Mesenchymal stem cell (in vitro differentiated cells and primary cell): ENCODE results near the gene CDH4.

Experiments
- DNase-seq: peaks from one replicate; pipeline ENCODE4 v3.0.0-alpha.2; 2013
- H2AFZ ChIP-seq: one replicate; pipeline ENCODE4 v1.6.1; 2013; ENCODE audit warnings: low read depth, mild to moderate bottlenecking, control low read depth, inconsistent platforms, low read length, moderate library complexity
- H2AK5ac ChIP-seq: 2 replicates; pipeline ENCODE4 v1.6.1; 2013; ENCODE audit warnings: low read length, moderate library complexity, mild to moderate bottlenecking, inconsistent platforms; ENCODE audit not compliant: severe bottlenecking
- H2BK120ac ChIP-seq: one replicate; pipeline ENCODE4 v1.6.1; 2013; ENCODE audit warnings: low read depth, mild to moderate bottlenecking, inconsistent platforms, low read length, moderate library complexity
- H2BK12ac ChIP-seq, 2 experiments: one replicate each; pipeline ENCODE4 v1.6.1; 2013; ENCODE audit warnings: inconsistent platforms in 2 of 2, low read length in 2 of 2, mild to moderate bottlenecking in 2 of 2, moderate library complexity in 2 of 2, control low read depth in 1 of 2
- H2BK15ac ChIP-seq: one replicate; pipeline ENCODE4 v1.6.1; 2013; ENCODE audit warnings: mild to moderate bottlenecking, low read depth, inconsistent platforms; ENCODE audit not compliant: poor library complexity, severe bottlenecking
- H2BK5ac ChIP-seq: 2 replicates; pipeline ENCODE4 v1.6.1; 2013; ENCODE audit warnings: low read depth, mild to moderate bottlenecking, low read length, control low read depth, inconsistent platforms; ENCODE audit not compliant: poor library complexity, severe bottlenecking
- H3K14ac ChIP-seq, 2 experiments: one replicate each; pipeline ENCODE4 v1.6.1; 2013; ENCODE audit warnings: inconsistent platforms in 2 of 2, low read length in 2 of 2, control low read depth in 1 of 2, mild to moderate bottlenecking in 1 of 2, moderate library complexity in 1 of 2
- H3K18ac ChIP-seq, 2 experiments: one replicate each; pipeline ENCODE4 v1.6.1; 2013; ENCODE audit warnings: inconsistent platforms in 2 of 2, low read length in 2 of 2, control low read depth in 1 of 2, low read depth in 1 of 2, mild to moderate bottlenecking in 1 of 2
- H3K23ac ChIP-seq, 2 experiments: one replicate each; pipeline ENCODE4 v1.6.1; 2013; ENCODE audit warnings: inconsistent platforms in 2 of 2, low read length in 2 of 2, mild to moderate bottlenecking in 2 of 2, moderate library complexity in 2 of 2, control low read depth in 1 of 2
- H3K27ac ChIP-seq: 2 replicates; pipeline ENCODE4 v1.5.1; 2013; ENCODE audit warnings: mild to moderate bottlenecking, moderate library complexity, low read length, control low read depth, inconsistent platforms; ENCODE audit not compliant: poor library complexity, severe bottlenecking
- H3K27me3 ChIP-seq, 2 experiments: 2 replicates each; pipeline versions ENCODE4 v1.6.1 to v1.7.0; 2013; ENCODE audit warnings: low read length in 2 of 2, mild to moderate bottlenecking in 2 of 2, moderate library complexity in 2 of 2, control low read depth in 1 of 2, inconsistent platforms in 1 of 2; ENCODE audit not compliant: control insufficient read depth in 1 of 2, insufficient read depth in 1 of 2
- H3K36me3 ChIP-seq, 2 experiments: 2 replicates each; pipeline versions ENCODE4 v1.6.1 to v1.7.0; 2013; ENCODE audit warnings: low read length in 2 of 2, control low read depth in 1 of 2, inconsistent platforms in 1 of 2, low read depth in 1 of 2, mild to moderate bottlenecking in 1 of 2; ENCODE audit not compliant: insufficient read depth in 2 of 2, control insufficient read depth in 1 of 2
- H3K4ac ChIP-seq, 2 experiments: one replicate each; pipeline ENCODE4 v1.6.1; 2013; ENCODE audit warnings: inconsistent platforms in 2 of 2, low read length in 2 of 2, mild to moderate bottlenecking in 2 of 2, moderate library complexity in 2 of 2, control low read depth in 1 of 2, low read depth in 1 of 2
- H3K4me1 ChIP-seq: 2 replicates; pipeline ENCODE4 v1.6.1; 2013; ENCODE audit warnings: low read depth, low read length, control low read depth; ENCODE audit not compliant: control insufficient read depth, insufficient read depth
- H3K4me2 ChIP-seq: 2 replicates; pipeline ENCODE4 v1.6.1; 2013; ENCODE audit warnings: low read length, mild to moderate bottlenecking, inconsistent platforms; ENCODE audit not compliant: poor library complexity, severe bottlenecking
- H3K4me3 ChIP-seq, 2 experiments: 2 replicates each; pipeline versions ENCODE4 v1.5.1 to v1.7.0; 2013; ENCODE audit warnings: low read length in 2 of 2, mild to moderate bottlenecking in 2 of 2, control low read depth in 1 of 2, low read depth in 1 of 2; ENCODE audit not compliant: insufficient read depth in 1 of 2
- H3K79me1 ChIP-seq: replicated peaks from 2 replicates; pipeline ENCODE4 v1.6.1; 2013; ENCODE audit warnings: mild to moderate bottlenecking, control low read depth, low read length, inconsistent platforms; ENCODE audit not compliant: poor library complexity, severe bottlenecking
- H3K9ac ChIP-seq: 2 replicates; pipeline ENCODE4 v1.7.0; 2013; ENCODE audit warnings: mild to moderate bottlenecking, low read length, moderate library complexity
- H3K9me3 ChIP-seq: 2 replicates; pipeline ENCODE4 v1.7.0; 2013; ENCODE audit warnings: mild to moderate bottlenecking, low read length; ENCODE audit not compliant: control insufficient read depth
- H4K8ac ChIP-seq: one replicate; pipeline ENCODE4 v1.6.1; 2013; ENCODE audit warnings: inconsistent platforms, mild to moderate bottlenecking, low read length, moderate library complexity
- H4K91ac ChIP-seq: one replicate; pipeline ENCODE4 v1.6.1; 2013; ENCODE audit warnings: mild to moderate bottlenecking, low read length, inconsistent platforms
- WGBS: methylation state at CpG from one replicate; pipeline ENCODE4 v1.1.7; 2013; ENCODE audit warnings: mixed read lengths; 5-methylcytosine and 5-hydroxymethylcytosine counted together

CDH4 gene

GRCh38 chr20:61638802-61639585 lies 386.9 kb downstream of the CDH4 start:
- H3K27ac ChIP-seq: no peak overlapping the region
- no peaks in the 10 kb centered on the region for H3K36me3 ChIP-seq
- no peak overlapping the region for H4K8ac ChIP-seq
- H3K23ac ChIP-seq: no peak overlapping the region
- H2BK12ac ChIP-seq: no peak overlapping the region
- no peak overlapping the region for H2BK15ac ChIP-seq
- no peak overlapping the region for H3K4me2 ChIP-seq
- no peak overlapping the region for H3K4me3 ChIP-seq
- no peak overlapping the region for H2BK120ac ChIP-seq
- H3K4ac ChIP-seq: no peak overlapping the region
- H3K4me1 ChIP-seq: peaks cover 7% of the 10 kb centered on the region
- H2BK5ac ChIP-seq: no peak overlapping the region
- WGBS: 90% methylated on average over 15 of the region's 17 CpGs
- no peak overlapping the region for H2AK5ac ChIP-seq
- H3K9me3 ChIP-seq: no peaks in the 10 kb centered on the region
- H2AFZ ChIP-seq: no peak overlapping the region
- H3K79me1 ChIP-seq: no peaks in the 10 kb centered on the region
- peaks cover 3 to 18% of the 10 kb centered on the region in 2 experiments for H3K27me3 ChIP-seq
- no peak overlapping the region for H3K9ac ChIP-seq
- no peak overlapping the region for H3K18ac ChIP-seq
- peak; percentile 4 for DNase-seq
- H3K14ac ChIP-seq: no peak overlapping the region
- H4K91ac ChIP-seq: no peak overlapping the region

GRCh38 chr20:61640131-61640870 lies 388.2 kb downstream of the CDH4 start:
- Histone ChIP-seq H3K23ac (no peak overlapping the region), H3K9ac (no peak overlapping the region), H2BK15ac (no peak overlapping the region), H3K18ac (no peak overlapping the region), H3K9me3 (no peaks in the 10 kb centered on the region), H4K8ac (no peak overlapping the region), H3K27ac (no peak overlapping the region), H2AFZ (no peak overlapping the region), H2BK12ac (no peak overlapping the region), H3K79me1 (no peaks in the 10 kb centered on the region), H3K4me3 (no peak overlapping the region), H3K27me3 (peaks cover 3 to 29% of the 10 kb centered on the region in 2 experiments), H3K4me1 (peaks cover 7% of the 10 kb centered on the region), H2BK120ac (no peak overlapping the region), H3K4me2 (no peak overlapping the region), H4K91ac (no peak overlapping the region), H2AK5ac (no peak overlapping the region), H3K14ac (no peak overlapping the region), H3K36me3 (no peaks in the 10 kb centered on the region), H3K4ac (no peak overlapping the region), H2BK5ac (no peak overlapping the region)
- 78% methylated on average over 23 of the region's 23 CpGs for WGBS
- DNase-seq: peak; percentile 23

GRCh38 chr20:61640871-61641245 lies 388.8 kb downstream of the CDH4 start:
- Histone ChIP-seq H3K23ac (no peak overlapping the region), H3K9me3 (no peaks in the 10 kb centered on the region), H2BK5ac (no peak overlapping the region), H3K18ac (no peak overlapping the region), H3K36me3 (no peaks in the 10 kb centered on the region), H3K79me1 (no peaks in the 10 kb centered on the region), H2BK15ac (no peak overlapping the region), H2BK120ac (no peak overlapping the region), H3K4me2 (no peak overlapping the region), H3K9ac (no peak overlapping the region), H3K4ac (no peak overlapping the region), H2BK12ac (no peak overlapping the region), H2AK5ac (no peak overlapping the region), H3K27me3 (peaks cover 3 to 33% of the 10 kb centered on the region in 2 experiments), H3K27ac (no peak overlapping the region), H3K4me1 (peaks cover 7% of the 10 kb centered on the region), H4K91ac (peak overlapping the region; percentile 61), H4K8ac (no peak overlapping the region), H3K4me3 (no peak overlapping the region), H3K14ac (no peak overlapping the region), H2AFZ (no peak overlapping the region)
- no peak for DNase-seq
- 83% methylated on average over 11 of the region's 11 CpGs for WGBS

- H3K18ac ChIP-seq: no peak overlapping the region
- no peak overlapping the region for H3K4ac ChIP-seq
- H2BK120ac ChIP-seq: no peak overlapping the region
- H3K4me2 ChIP-seq: no peak overlapping the region
- no peaks in the 10 kb centered on the region for H3K9me3 ChIP-seq
- H3K4me1 ChIP-seq: peaks cover 9% of the 10 kb centered on the region
- H3K14ac ChIP-seq: no peak overlapping the region
- H4K8ac ChIP-seq: no peak overlapping the region
- no peak overlapping the region for H2BK15ac ChIP-seq
- no peak for DNase-seq
- H2AK5ac ChIP-seq: no peak overlapping the region
- no peak overlapping the region for H4K91ac ChIP-seq
- H3K27ac ChIP-seq: no peak overlapping the region
- no peaks in the 10 kb centered on the region for H3K36me3 ChIP-seq
- H3K23ac ChIP-seq: no peak overlapping the region
- WGBS: 88% methylated on average over 12 of the region's 12 CpGs
- no peaks in the 10 kb centered on the region for H3K79me1 ChIP-seq
- H3K9ac ChIP-seq: no peak overlapping the region
- H2BK5ac ChIP-seq: no peak overlapping the region
- H3K27me3 ChIP-seq: peaks cover 14 to 53% of the 10 kb centered on the region in 2 experiments
- H2BK12ac ChIP-seq: no peak overlapping the region
- H2AFZ ChIP-seq: no peak overlapping the region
- H3K4me3 ChIP-seq: no peak overlapping the region
Measured at GRCh38 chr20:61643656-61644377, 391.8 kb downstream of the CDH4 start.
